NCI-H2029 (cell line): Measurements from ENCODE around the gene CDH9.

Experiments
- DNase-seq: peaks from one replicate; lab custom pipeline; 2025; lab: John Stamatoyannopoulos, UW

The CDH9 gene, protein sequence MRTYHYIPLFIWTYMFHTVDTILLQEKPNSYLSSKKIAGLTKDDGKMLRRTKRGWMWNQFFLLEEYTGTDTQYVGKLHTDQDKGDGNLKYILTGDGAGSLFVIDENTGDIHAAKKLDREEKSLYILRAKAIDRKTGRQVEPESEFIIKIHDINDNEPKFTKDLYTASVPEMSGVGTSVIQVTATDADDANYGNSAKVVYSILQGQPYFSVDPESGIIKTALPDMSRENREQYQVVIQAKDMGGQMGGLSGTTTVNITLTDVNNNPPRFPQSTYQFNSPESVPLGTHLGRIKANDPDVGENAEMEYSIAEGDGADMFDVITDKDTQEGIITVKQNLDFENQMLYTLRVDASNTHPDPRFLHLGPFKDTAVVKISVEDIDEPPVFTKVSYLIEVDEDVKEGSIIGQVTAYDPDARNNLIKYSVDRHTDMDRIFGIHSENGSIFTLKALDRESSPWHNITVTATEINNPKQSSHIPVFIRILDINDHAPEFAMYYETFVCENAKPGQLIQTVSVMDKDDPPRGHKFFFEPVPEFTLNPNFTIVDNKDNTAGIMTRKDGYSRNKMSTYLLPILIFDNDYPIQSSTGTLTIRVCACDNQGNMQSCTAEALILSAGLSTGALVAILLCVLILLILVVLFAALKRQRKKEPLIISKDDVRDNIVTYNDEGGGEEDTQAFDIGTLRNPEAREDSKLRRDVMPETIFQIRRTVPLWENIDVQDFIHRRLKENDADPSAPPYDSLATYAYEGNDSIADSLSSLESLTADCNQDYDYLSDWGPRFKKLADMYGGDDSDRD

DNA sequence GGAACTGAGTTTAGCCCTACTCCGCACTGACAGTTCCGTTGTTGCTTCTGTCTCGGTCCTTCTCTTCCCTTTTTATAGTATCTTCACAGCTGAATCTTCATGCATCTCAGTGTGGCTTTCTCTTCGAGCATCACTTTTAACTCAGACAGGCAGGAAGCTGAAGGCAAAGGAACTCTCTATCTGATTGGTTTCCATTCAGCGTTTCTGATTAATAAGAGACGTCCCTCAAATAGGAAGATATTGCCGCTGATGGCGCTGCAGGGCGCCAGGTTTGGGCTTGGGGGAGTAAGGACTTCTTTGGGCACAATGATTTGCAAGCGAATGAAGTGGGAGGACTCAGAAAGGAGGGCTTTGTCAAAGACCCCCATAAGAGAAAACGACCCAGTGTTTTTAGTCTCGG lies at the start of gene CDH9:
Gene CDH9, minus strand, starts transcription at position 111 of the 400 bp plus-strand sequence. CDS start 50,253 bp downstream, outside the sequence.
- DNase-seq = no peak

DNA sequence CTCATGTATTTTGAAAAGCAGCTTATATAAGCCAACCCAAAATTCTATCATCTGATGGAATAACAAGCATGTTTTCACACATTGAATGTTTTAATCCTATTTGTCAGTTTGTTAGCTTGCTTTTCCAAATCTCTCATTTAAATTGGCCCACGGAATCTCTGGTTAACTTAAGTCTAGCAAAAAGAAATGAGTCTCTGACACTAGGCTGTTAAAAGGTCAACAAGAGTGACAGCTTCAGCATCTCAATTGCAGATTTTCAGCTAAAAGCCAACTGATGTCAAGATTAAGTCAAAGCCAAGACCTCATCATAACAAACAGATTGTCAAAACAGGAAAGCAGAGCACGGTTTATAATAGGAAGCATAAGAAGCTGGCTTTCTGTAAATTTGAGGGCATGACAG lies 49.4 kb upstream of the CDH9 start:
- no peak for DNase-seq

DNA sequence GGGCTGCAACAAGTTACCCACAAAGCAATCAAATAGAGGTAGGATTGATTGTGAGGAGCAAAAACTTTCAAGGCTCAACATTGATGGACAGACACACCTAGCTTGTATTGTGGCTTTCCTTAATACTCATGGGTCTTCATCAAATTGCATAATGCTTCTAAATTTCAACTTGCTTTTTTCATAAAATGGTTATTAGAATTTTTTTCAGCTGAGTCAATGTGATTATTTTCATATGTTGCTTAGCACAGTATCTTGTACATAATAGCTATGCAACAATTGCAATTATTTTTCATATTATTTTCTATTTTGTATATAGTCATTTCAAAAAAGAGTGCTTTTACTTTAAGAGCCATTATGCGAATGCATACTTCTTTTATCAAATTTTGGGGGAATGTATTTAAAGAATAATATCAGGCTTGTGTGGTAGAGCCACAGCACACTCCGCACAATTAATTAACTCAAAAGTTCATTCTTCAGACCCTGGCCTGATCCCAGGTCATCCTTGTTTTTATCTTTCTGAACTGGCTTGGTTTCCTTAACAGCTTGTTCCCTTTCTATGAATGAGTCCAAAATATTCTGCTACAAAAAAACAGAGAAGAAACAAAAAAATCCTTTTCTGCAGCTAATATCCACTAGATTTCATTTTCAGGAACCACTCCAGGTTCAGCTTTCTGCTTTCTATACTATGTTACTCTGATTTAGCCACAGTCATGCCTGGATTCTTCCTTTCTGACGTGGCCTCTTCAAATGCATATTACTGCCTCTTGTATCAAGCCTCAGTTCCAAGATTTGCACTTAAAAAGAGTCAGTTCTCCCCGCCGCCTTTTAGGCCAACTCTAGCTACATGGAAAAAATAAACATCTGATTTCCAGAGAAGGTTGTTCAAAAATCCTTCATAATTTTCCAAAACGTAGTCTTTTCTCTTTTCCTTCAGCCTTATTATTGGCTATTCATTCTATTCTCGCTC lies 45.3 kb upstream of the CDH9 start:
- DNase-seq = no peak

DNA sequence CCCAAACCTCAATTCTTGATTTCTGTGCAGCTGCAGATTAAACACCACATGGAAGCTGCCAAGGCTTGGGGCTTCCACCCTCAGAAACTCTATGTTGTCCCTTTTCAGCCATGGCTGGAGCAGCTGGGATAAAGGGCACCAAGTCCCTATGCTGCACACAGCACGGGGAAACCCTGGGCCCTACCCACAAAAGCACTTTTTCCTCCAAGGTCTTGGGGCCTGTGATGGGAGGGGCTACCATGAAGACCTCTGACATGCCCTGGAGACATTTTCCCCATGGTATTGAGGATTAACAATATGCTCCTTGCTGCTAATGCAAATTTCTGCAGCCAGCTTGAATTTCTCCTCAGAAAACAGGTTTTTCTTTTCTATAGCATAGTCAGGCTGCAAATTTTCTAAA lies 41.8 kb upstream of the CDH9 start:
- no peak for DNase-seq

DNA sequence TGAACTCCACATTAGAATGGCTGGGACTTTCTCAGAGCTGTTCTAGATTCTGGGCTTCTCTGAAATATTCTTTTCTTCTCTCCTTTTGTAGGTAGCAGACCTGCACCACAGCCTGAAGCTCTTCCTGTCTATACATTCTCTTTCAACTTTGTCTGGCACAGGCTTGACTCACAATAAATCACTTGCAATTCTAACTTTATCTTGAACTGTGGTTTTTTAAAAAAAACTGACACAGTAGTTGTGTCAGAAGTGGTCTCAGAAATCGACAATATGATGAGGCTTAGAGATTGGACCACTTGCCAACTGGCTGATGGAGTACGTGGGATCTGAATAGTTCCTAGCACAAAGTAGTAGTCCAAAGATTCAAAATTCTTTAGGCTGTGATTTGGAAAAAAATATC lies 24.1 kb upstream of the CDH9 start:
- no peak for DNase-seq

DNA sequence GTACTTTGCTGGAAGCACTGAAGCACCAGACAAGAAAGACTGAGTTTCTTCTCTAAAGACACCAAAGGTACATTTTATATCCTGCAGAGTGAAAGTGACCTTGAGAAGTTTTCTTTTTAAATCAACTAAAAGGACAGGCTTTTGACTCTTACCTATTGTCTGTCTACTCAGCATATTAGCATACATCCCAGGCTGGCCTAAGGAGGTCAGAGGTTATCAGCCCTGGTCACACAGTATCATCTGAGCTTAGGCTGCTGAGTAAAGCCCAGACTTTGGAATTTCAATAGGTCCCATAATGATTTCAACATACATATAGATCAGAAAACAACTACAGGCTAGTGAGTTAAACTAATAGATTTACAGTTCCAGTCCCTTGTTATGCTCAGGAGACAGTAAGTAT lies 10.1 kb upstream of the CDH9 start:
- no peak for DNase-seq

DNA sequence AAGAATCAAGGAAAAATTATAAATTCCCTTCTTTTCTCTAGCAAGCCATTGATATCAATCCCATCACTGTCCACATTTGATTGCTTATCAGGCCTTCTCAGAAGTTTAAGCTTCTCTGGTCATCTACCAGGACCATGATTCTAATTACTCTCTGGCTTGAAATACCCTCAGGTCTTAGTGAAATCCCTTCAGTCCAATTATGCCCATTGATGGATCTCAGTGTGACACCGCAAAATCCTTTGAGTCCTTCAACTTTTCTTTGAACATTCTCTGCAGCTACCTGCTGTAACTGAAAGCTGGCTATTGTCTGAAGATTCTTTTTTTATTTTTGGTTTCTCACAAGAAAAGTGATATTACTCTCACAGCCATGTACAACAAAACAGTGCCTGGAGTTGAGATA lies 3.0 kb upstream of the CDH9 start:
- no peak for DNase-seq

DNA sequence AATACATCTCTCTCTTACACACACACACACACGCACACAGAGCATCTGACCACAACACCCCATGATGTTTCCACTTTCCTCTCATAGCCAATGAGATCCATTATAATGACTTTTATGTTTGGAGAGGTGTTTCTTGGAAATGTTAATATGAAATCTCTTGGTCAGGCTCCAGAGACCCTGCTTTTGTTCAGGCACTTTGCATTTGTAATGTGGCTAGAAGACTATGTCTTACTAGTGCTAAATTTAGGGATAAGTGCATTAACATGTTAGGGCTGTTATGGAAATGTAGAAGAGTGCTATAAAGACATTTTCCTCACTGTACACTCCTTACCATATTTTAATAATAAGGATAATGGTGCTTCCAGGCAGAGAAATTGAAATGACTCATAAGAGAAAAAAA lies 3.8 kb downstream of the CDH9 start:
- no peak for DNase-seq

DNA sequence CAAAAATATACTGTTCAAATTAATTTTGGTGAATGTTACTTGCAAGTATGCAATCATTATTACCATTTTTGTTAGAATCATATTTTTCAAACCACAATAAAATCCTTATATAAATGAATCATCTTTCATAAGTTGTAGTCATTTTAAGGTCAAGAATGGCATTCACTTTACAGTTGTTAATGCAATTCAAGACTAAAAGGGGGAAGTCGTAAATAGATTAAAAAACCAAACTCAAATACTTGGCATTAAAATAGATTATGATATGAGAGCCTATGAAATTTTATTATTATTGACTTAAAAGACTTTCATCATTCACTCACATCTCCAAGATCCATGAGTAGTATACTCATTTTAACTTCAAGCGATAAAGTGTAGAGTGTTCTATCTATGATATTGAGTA lies 11.6 kb downstream of the CDH9 start:
- DNase-seq = no peak

DNA sequence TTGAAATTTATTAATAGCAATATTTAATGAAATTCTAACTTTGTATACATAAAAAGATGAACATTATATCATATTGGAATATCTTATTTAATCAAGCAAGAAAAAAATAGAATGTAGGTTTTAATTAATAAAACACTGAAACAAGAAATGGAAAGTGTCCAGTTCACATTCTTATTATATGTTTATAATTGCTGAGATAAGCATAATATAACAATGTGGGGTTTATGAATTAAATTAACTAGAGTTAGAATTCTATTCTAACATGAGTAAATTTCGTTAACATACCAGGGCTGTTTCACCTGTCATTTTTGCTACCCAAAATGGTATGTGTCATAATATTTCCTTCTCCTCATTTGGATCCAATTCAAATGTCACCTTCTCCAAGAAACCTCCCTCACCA lies 12.3 kb downstream of the CDH9 start:
- DNase-seq = no peak

DNA sequence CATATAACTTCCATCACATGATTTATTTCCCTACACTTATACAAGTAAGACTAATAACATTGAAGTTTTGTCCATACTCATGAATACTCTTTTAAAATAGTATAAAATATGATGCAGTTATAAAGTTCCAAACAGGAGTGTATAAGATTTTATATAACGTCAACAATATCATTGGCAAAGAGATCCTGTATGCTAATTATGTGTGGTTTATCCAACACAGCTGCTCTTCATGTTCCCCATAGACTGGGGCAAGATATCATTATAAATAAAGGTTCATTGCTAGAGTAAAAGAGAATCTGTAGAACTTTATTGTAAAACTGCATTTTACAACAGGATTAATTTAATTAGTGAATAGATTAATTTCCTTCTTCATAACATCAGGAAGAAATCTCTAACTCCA lies 16.9 kb downstream of the CDH9 start:
- no peak for DNase-seq

DNA sequence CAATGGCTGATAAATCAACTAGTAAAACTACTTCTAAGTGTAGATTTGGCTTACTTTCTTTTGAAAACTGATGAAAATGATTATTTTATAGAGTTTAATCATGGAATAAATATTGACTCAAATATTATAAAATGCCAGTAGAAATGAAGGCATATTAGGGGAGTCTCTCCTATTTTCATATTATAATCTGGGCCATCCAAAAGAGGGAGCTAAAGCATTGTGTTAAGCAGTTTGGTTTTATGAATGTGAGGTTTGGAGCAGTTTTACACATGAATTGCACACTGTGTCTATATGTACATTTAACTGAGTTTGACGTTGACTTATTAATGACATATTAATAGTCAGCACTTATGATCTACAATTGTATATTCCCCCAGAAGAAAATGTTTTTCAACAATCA lies 17.4 kb downstream of the CDH9 start:
- DNase-seq = no peak

DNA sequence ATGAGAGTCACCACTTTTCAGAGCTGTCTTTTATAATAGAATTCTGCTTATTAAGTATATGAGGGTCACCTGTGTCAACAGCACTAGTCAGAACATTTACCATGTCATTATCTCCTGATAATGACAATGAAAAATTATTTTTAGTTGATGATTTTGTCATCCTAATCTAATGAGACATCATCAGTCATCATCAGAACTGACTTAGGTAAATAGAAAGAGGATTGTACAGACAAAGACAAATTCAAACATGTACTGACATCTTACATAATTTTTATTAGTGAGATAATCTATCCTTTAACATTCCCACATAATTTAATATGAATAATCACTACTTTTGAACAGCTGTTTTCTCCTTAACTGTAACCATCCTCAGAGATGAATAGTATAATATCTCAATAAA lies 22.6 kb downstream of the CDH9 start:
- DNase-seq = no peak

DNA sequence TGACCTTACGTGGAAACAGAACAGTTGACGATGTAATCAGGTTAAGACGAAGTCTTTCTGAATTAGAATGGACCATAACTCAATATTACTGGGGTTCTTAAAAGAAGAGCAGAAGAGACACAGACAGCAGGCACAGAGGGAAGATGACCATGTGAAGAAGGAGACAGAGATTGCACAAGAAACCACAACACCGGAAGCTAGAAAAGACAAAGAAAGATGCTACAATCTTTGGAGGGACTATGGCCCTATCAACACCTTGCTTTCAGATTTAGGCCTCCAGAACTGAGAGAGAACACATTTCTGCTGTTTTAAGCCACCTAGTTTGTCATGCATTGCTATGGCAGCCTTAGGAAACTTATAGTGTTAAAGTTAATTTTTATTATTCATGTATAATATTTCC lies 27.1 kb downstream of the CDH9 start:
- no peak for DNase-seq

DNA sequence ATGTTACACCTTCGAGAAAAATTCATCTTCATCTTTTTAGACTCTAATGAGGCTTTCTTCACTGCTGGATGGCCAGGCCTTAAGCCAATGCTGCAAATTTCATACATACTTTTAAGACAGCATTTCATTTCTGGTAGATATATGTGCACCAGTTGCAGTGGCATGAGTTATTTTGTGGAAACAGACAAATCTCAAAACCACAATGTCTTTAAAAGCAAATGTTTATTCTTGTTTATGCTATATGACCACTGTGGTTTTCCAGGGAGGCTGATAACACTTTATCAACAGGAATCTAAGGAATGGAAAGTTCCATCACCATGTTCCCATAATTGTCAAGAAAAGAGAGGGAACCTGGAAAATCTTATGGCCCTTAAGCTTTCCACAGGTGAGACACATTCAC lies 27.7 kb downstream of the CDH9 start:
- DNase-seq = no peak

DNA sequence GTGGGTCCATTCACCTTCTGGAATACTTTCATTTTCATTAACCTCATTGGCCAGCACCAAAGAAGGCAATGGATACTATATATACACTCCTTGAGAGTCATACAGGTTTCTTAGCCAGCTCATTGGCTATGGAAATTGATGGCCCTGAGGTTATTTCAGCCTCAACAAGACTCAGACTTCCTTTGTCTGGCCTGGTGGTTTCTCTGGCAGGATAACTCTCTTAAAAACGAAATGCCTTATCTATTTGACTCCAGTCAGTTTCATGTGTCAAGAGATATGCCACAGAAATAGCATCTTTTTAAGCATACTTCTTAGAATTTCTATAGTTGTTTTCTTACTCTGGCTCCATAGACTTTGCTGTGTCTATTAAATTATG lies 28.9 kb downstream of the CDH9 start:
- no peak for DNase-seq

DNA sequence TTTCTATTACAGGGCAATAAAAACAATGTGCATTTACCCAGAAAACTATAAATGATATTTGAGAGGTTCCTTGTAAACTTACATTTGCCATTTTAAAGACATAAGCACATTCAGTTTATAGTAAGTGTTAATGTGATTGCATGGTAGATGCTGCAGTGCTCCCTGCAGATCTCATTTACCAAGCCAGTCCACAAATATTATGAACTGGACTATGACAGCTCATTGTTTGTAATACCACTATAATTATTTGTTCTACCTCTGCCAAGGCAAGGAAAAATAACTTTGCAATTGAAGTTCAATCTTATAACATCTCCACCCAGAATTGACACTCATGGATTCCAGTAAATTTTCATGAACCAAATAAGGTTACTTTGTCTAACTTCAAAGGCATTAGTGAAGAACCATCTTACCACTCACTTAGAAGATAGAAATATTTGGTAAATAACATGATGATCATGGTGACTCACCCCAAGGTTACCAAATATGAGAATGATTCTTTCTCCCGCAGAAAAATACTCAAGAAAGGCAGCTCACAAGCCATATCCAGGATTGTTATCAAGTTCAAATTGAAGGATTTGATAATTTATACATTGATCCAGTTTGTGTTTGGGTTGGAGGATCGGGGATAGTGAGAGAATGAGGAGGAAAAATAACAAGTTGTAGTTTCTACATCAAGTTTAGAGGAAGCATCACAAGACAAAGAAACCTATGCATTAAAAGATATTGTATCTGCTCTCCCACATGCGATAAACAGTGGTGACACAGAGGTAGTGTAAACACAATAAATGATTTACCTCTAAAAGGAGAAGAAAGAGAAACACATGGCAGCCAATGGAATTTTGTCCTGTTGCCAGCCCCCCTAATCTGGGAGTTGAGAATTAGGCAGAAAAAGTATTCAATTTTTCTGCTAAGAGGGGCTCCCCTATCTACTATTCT lies 29.5 kb downstream of the CDH9 start:
- DNase-seq = no peak

DNA sequence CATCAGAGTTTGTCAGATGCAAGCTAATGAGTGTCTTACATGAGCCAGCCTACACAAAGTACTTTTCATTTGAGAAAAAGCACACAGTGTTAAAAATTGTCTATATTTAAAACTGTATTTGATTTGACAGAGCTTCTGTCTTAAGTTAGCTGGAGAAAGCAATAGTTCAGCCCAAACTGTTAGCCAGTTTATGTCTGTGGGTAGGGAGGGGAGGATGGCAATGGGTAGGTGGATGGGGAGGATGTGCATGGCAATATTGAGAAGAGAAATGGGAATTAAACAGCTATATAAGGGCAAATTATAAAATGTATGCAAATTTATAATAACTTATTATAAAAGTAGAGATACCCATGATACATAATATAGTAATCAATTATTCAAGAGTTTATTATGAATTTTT lies 31.3 kb downstream of the CDH9 start:
- DNase-seq = no peak

DNA sequence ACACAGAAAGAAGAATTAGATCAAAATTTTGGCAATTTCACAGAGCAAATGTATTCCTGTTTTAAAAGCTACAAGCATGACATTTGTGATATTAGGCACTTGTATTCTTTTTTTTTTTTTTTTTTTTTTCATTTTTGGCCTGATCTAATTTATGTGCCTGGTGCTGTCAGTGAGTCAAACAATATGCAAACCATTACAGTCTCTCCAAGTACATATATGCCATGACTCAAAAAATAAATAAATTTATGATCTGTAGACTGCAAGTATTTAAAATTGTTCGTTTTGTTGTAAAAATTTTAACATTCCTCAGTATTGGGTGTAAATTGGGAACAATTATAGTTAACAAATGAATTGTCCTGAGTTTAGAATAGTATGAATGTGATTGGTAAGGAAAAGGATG lies 51.4 kb downstream of the CDH9 start:
- DNase-seq = no peak

DNA sequence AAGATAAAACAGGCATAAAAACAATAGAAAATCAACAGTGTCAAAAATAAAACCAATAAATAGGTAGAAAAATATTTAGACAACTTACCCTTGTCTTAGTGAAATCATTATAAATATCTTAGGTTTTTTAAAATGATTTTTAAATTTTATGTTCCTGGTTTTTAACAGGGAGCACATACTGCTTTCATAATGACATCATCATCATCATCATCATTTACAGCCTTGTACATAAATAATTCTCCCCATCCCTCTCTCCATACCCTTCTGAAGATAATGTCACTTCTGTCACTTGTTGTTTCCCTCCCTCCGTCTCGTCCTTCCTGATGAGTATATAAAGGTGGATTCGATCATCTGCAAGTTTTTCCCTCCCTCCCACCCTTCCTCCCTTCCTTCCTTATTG lies 56.6 kb downstream of the CDH9 start:
- no peak for DNase-seq

DNA sequence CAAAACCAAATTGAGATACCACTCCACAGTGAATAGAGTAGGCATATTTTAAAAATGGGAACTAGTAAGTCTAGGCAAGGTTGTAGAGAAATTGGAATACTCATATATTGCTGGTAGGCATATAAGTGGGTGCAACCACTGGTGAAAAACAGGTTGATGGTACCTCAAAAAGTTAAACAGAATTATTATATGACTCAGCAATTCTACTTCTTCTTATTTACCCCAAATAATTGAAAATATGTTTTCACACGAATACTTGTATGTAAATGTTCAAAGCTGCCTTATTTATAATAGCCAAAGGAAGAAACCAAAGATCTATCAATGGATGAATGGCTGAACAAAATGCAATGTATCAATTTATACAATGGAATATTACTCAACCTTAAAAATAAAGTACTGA lies 79.1 kb downstream of the CDH9 start:
- no peak for DNase-seq
